Mesothelial cell of epicardium (in vitro differentiated cells): ENCODE data around the gene PRKD1. TPM values are rescaled to one million over a fixed set of nuclear protein-coding genes. Genes with fewer than 3 reads are reported as not detected.

Experiments used
- DNase-seq, 2 experiments: peaks; one replicate each; pipeline ENCODE4 v3.0.0; 2021; ENCODE audit warnings: low spot score in 2 of 2; ENCODE audit not compliant: unreplicated experiment in 2 of 2
- H3K27ac Mint-ChIP-seq: 2 replicates; pipeline ENCODE4 v1.8.0; 2021; ENCODE audit warnings: mixed read lengths
- H3K27me3 Mint-ChIP-seq: 2 replicates; pipeline ENCODE4 v1.8.0; 2021; ENCODE audit warnings: low read depth, mixed read lengths
- H3K36me3 Mint-ChIP-seq: 2 replicates; pipeline ENCODE4 v1.8.0; 2021; ENCODE audit warnings: mixed read lengths
- H3K4me1 Mint-ChIP-seq: 2 replicates; pipeline ENCODE4 v1.8.0; 2021; ENCODE audit warnings: mixed read lengths
- H3K4me3 Mint-ChIP-seq: 2 replicates; pipeline ENCODE4 v1.8.0; 2021; ENCODE audit warnings: mild to moderate bottlenecking, moderate library complexity, mixed read lengths
- H3K9me3 Mint-ChIP-seq: 2 replicates; pipeline ENCODE4 v1.8.0; 2021; ENCODE audit warnings: mixed read lengths
- total RNA-seq: library from RNA; stranded (reverse); gene quantifications from 3 replicates; pipeline ENCODE4 v1.2.1, GENCODE V29; 2021
- TF ChIP-seq, protein P1 (sequence below): fragments of 200-600 bp; sonication (generic); IDR thresholded peaks from one replicate; pipeline ENCODE4 v1.5.0; 2021; ENCODE audit warnings: antibody characterized with exemption; ENCODE audit not compliant: unreplicated experiment

The PRKD1 gene
- total RNA-seq, 1 donor from 2014 or later = 27.3 TPM

DNA sequence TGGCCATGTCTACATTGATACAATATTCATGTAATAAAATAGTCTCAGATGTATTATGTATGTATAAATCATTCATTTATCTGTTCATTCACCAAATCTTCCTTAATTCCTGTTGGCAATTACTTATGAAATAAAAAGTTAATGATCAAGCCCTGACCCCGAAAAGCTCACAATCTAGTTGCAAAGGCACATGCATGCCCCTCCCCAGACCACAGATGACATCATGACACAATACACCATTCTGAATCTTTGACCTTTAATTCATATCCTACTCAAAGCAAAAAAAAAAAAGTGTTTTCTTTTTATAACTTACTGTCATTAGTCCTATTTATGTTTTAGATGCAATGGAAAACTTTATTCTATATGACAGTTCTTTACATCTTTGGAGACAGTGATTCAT, 346.9 kb downstream of the PRKD1 start:
- no peaks in the 10 kb centered on the region for H3K36me3 Mint-ChIP-seq
- TF ChIP-seq, protein P1, sequence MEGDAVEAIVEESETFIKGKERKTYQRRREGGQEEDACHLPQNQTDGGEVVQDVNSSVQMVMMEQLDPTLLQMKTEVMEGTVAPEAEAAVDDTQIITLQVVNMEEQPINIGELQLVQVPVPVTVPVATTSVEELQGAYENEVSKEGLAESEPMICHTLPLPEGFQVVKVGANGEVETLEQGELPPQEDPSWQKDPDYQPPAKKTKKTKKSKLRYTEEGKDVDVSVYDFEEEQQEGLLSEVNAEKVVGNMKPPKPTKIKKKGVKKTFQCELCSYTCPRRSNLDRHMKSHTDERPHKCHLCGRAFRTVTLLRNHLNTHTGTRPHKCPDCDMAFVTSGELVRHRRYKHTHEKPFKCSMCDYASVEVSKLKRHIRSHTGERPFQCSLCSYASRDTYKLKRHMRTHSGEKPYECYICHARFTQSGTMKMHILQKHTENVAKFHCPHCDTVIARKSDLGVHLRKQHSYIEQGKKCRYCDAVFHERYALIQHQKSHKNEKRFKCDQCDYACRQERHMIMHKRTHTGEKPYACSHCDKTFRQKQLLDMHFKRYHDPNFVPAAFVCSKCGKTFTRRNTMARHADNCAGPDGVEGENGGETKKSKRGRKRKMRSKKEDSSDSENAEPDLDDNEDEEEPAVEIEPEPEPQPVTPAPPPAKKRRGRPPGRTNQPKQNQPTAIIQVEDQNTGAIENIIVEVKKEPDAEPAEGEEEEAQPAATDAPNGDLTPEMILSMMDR = no peak
- H3K27ac Mint-ChIP-seq = no peak overlapping the region
- no peaks in the 10 kb centered on the region for H3K27me3 Mint-ChIP-seq
- no peak for DNase-seq
- H3K4me1 Mint-ChIP-seq = peaks cover 7% of the 10 kb centered on the region
- no peak overlapping the region for H3K4me3 Mint-ChIP-seq
- H3K9me3 Mint-ChIP-seq = no peaks in the 10 kb centered on the region

DNA sequence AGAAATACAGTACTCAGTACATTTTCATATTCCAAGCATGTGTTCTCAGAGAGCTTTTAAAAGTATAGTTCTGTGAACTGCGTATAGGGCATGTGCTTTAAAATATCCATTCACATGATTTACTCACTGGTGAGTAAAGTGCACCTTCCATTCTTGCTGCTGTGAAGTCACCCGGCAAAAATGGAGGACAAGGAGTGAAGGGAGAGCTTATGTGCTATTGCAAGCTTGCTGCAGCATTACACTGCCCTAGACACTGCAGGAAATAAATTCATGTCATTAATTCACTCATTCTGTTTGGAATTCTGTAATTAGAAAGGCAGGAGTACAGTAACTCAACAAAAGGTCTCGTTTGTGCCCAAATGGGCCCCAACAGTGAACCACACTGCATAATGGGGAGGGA, 347.8 kb downstream of the PRKD1 start:
- H3K27ac Mint-ChIP-seq = no peak overlapping the region
- no peaks in the 10 kb centered on the region for H3K27me3 Mint-ChIP-seq
- H3K9me3 Mint-ChIP-seq = no peaks in the 10 kb centered on the region
- TF ChIP-seq, protein P1 = no peak
- no peak overlapping the region for H3K4me3 Mint-ChIP-seq
- H3K36me3 Mint-ChIP-seq = no peaks in the 10 kb centered on the region
- H3K4me1 Mint-ChIP-seq = peaks cover 2% of the 10 kb centered on the region
- DNase-seq = no peak

DNA sequence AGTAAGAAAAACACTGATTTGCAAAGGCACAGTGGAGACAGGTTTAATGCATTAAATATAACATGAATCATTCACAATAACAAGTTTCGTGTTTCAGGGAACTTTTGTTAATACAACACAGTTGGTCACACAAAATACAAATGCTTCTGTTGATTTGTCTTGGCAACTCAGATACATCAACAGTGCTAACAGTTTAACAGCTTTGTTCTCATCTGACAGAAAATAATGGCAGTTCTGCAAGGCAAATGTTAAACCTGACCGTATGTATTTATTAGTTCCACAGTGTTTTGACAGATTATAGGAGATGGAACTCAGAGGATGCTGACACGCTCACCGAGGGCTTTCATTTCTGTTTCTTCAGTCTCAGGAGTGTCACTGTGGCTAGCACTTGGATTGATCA, 350.7 kb downstream of the PRKD1 start:
- no peak overlapping the region for H3K4me3 Mint-ChIP-seq
- peaks cover 12% of the 10 kb centered on the region for H3K9me3 Mint-ChIP-seq
- no peaks in the 10 kb centered on the region for H3K4me1 Mint-ChIP-seq
- no peaks in the 10 kb centered on the region for H3K27me3 Mint-ChIP-seq
- no peak for DNase-seq
- no peak overlapping the region for H3K27ac Mint-ChIP-seq
- peaks cover 7% of the 10 kb centered on the region for H3K36me3 Mint-ChIP-seq
- TF ChIP-seq, protein P1 = no peak

DNA sequence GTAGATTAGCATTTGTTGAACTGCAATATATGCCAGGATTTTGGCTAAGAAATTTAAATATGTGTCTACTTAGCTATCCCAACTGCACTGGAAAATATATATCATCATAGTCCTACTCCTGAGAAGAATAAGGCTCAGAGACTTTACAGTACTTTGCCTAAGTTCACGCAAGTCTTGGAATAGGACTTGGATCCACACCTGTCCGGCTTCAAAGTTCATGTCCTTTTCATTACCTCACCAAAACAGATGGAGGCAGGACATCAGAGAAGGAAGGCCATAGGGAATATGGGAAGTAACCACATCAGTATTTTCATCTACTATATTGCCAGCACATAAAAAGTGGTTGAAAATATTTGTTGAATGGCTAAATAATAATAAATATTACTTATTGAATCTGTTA, 358.5 kb downstream of the PRKD1 start:
- H3K4me3 Mint-ChIP-seq = no peak overlapping the region
- H3K36me3 Mint-ChIP-seq = peaks cover 11% of the 10 kb centered on the region
- H3K4me1 Mint-ChIP-seq = no peaks in the 10 kb centered on the region
- H3K27ac Mint-ChIP-seq = no peak overlapping the region
- H3K9me3 Mint-ChIP-seq = peaks cover 47% of the 10 kb centered on the region
- H3K27me3 Mint-ChIP-seq = no peaks in the 10 kb centered on the region
- no peak for DNase-seq
- TF ChIP-seq, protein P1 = no peak

DNA sequence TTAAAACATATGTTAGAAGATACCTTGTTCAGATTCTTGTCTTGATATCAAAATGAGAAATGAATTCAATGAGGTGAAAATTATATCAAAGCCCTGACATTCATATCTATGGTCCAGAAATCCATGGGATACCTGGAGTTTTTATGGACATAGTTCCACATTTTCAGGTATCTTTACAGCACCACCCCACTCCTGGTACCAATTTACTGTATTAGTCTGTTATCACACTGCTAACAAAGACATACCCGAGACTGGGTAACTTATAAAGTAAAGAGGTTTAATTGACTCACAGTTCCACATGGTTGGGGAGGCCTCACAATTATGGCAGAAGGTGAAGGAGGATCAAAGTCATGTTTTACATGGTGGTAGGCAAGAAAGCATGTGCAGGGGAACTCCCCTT, 361.5 kb downstream of the PRKD1 start:
- H3K27ac Mint-ChIP-seq = no peak overlapping the region

More for the DNA sequence above, 361.5 kb downstream of the PRKD1 start:
- H3K27me3 Mint-ChIP-seq = no peaks in the 10 kb centered on the region
- peaks cover 27% of the 10 kb centered on the region for H3K9me3 Mint-ChIP-seq
- no peak for DNase-seq
- H3K4me1 Mint-ChIP-seq = no peaks in the 10 kb centered on the region
- H3K36me3 Mint-ChIP-seq = peaks cover 3% of the 10 kb centered on the region
- no peak overlapping the region for H3K4me3 Mint-ChIP-seq
- TF ChIP-seq, protein P1 = no peak
